Measurements from ENCODE around the gene PUDP.
A peak's percentile ranks its signal among the peaks of the same experiment; 100 is the strongest.

The PUDP gene

DNA sequence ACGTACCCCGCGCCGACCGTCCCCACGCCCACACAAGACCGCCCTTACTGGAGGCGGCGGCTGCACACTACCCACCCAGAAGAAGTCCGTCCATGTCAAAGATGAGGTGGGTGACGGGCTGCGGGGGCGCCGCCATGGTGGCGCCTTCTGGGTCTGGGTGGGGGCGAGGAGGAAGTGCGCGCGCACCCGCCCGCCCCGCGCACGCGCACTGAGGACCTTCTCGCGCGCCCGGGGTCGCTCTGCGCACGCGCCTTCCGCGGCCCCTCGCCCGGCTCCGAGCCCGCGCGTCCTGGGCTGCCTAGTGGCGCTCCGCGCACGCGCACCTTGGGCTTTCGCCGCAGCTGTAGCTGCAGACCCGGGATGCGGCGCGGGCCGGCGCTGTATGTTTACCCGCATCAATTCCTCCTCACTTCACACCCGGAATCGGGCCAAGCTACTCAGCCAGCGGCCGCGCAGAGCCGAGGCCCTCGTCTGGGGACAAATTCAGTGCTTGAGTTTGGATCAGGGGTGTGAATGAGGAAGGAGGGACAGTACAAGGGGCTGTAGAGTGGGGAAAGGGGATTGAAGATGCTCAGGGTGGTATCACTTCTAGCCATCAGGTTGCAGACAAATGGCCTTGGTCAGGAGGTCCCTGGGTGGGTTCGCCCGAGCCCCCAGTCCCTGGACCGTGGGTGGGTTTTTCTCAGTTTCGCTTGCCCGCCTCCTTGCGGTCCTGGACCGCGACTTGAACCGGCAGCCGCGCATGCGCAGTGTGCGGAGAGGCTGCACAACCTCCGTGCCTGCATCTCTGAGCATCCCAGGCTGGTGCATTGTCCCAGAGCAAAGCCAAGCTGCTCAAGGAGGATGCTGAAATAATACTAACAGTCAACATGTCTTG is at the start of gene PUDP:
TSS of gene PUDP (minus strand) at position 176 of the 877 bp plus-strand sequence. CDS start at position 136, 40 bp downstream.
- no peaks in the 10 kb centered on the region for H3K27me3 ChIP-seq (ENCODE audit: control insufficient read depth, low read length)
- peaks cover 40% of the 10 kb centered on the region for H3K4me1 ChIP-seq (ENCODE audit: control insufficient read depth, low read length)
- H3F3A ChIP-seq (ENCODE audit: control insufficient read depth, insufficient read depth), result no peaks in the 10 kb centered on the region
- H3K79me2 ChIP-seq (ENCODE audit: control insufficient read depth, low read length), result peaks cover 62% of the 10 kb centered on the region
- peak within 1 kb of the TSS; percentile 91 for H3K4me3 ChIP-seq (ENCODE audit: low read length)
- H4K20me1 ChIP-seq (ENCODE audit: control insufficient read depth, insufficient read depth, low read depth, low read length), result no peaks in the 10 kb centered on the region
- H3K9me3 ChIP-seq (ENCODE audit: control insufficient read depth, insufficient read depth, low read length), result no peaks in the 10 kb centered on the region
- H3K27ac ChIP-seq (ENCODE audit: low read depth, low read length), result peak within 1 kb of the TSS; percentile 77
- H3K9me2 ChIP-seq (replicated peaks; ENCODE audit: control insufficient read depth, low read length), result no peaks in the 10 kb centered on the region
- H3K36me3 ChIP-seq (ENCODE audit: control insufficient read depth, low read length), result peaks cover 19% of the 10 kb centered on the region
- H3K4me2 ChIP-seq (ENCODE audit: low read length), result peak within 1 kb of the TSS; percentile 86
- TF ChIP-seq, protein P1, sequence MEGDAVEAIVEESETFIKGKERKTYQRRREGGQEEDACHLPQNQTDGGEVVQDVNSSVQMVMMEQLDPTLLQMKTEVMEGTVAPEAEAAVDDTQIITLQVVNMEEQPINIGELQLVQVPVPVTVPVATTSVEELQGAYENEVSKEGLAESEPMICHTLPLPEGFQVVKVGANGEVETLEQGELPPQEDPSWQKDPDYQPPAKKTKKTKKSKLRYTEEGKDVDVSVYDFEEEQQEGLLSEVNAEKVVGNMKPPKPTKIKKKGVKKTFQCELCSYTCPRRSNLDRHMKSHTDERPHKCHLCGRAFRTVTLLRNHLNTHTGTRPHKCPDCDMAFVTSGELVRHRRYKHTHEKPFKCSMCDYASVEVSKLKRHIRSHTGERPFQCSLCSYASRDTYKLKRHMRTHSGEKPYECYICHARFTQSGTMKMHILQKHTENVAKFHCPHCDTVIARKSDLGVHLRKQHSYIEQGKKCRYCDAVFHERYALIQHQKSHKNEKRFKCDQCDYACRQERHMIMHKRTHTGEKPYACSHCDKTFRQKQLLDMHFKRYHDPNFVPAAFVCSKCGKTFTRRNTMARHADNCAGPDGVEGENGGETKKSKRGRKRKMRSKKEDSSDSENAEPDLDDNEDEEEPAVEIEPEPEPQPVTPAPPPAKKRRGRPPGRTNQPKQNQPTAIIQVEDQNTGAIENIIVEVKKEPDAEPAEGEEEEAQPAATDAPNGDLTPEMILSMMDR (IDR thresholded peaks at IDR 0.05; ENCODE audit: low read depth, low read length, poor library complexity, severe bottlenecking), result peak; percentile 10
- no peak for TF ChIP-seq EZH2phosphoT487 (IDR thresholded peaks at IDR 0.05; ENCODE audit: borderline replicate concordance, low read length)

DNA sequence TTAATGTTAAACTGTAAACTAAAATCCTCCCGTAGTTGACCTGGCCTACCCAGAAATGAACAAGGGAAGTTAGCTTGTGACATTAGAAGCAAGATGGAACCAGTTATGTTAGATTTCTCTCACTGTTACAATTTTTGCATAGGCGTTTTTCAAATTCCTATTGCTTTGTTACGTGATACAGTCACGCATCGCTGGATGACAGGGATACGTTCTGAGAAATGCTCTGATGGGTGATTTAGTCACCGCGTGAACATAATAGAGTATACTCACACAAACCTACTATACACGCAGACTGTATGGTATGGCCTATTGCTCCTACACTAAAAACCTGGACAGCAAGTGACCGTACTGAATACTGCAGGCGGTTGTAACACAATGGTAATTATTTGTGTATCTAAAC is 46.7 kb upstream of the PUDP start:
- Histone ChIP-seq H3K9me2 (replicated peaks; ENCODE audit: control insufficient read depth, low read length) (no peaks in the 10 kb centered on the region), H3K4me1 (ENCODE audit: control insufficient read depth, low read length) (peaks cover 34% of the 10 kb centered on the region), H3K27ac (ENCODE audit: low read depth, low read length) (no peak overlapping the region), H4K20me1 (ENCODE audit: control insufficient read depth, insufficient read depth, low read depth, low read length) (no peaks in the 10 kb centered on the region), H3K79me2 (ENCODE audit: control insufficient read depth, low read length) (no peaks in the 10 kb centered on the region), H3K9me3 (ENCODE audit: control insufficient read depth, insufficient read depth, low read length) (no peaks in the 10 kb centered on the region), H3K27me3 (ENCODE audit: control insufficient read depth, low read length) (no peaks in the 10 kb centered on the region), H3K4me2 (ENCODE audit: low read length) (no peak overlapping the region), H3F3A (ENCODE audit: control insufficient read depth, insufficient read depth) (no peaks in the 10 kb centered on the region), H3K4me3 (ENCODE audit: low read length) (no peak overlapping the region), H3K36me3 (ENCODE audit: control insufficient read depth, low read length) (no peaks in the 10 kb centered on the region)
- TF ChIP-seq EZH2phosphoT487 (IDR thresholded peaks at IDR 0.05; ENCODE audit: borderline replicate concordance, low read length), result no peak
- TF ChIP-seq, protein P1 (IDR thresholded peaks at IDR 0.05; ENCODE audit: low read depth, low read length, poor library complexity, severe bottlenecking), result no peak

DNA sequence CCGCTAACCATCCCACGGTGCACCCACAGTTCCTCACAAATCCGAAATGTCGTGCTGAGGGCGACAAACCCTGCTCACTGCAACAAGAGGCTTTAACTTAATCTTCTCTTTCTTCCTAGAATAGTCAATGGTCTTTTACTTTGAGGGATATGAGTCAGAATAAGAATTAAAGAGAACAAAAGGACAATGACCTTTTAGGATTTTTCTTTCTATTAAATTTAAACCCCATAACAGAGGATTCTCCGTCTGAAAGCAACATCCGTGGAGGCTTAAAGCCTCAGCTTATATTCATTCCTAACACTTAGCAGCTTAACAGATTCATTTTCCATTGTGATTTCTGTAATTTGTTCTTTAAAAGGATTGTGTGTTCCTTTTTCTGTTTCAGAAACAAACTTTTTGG is 44.9 kb upstream of the PUDP start:
- H3K36me3 ChIP-seq (ENCODE audit: control insufficient read depth, low read length), result no peaks in the 10 kb centered on the region
- no peaks in the 10 kb centered on the region for H3K27me3 ChIP-seq (ENCODE audit: control insufficient read depth, low read length)
- no peaks in the 10 kb centered on the region for H3K79me2 ChIP-seq (ENCODE audit: control insufficient read depth, low read length)
- no peak overlapping the region for H3K4me2 ChIP-seq (ENCODE audit: low read length)
- no peak overlapping the region for H3K27ac ChIP-seq (ENCODE audit: low read depth, low read length)
- no peaks in the 10 kb centered on the region for H3F3A ChIP-seq (ENCODE audit: control insufficient read depth, insufficient read depth)
- no peak for TF ChIP-seq EZH2phosphoT487 (IDR thresholded peaks at IDR 0.05; ENCODE audit: borderline replicate concordance, low read length)
- TF ChIP-seq, protein P1 (IDR thresholded peaks at IDR 0.05; ENCODE audit: low read depth, low read length, poor library complexity, severe bottlenecking), result no peak
- H3K4me1 ChIP-seq (ENCODE audit: control insufficient read depth, low read length), result peaks cover 26% of the 10 kb centered on the region
- no peaks in the 10 kb centered on the region for H4K20me1 ChIP-seq (ENCODE audit: control insufficient read depth, insufficient read depth, low read depth, low read length)
- no peak overlapping the region for H3K4me3 ChIP-seq (ENCODE audit: low read length)
- no peaks in the 10 kb centered on the region for H3K9me3 ChIP-seq (ENCODE audit: control insufficient read depth, insufficient read depth, low read length)
- no peaks in the 10 kb centered on the region for H3K9me2 ChIP-seq (replicated peaks; ENCODE audit: control insufficient read depth, low read length)

All from DOHH2 (cell line).